Kasumi-1 (cell line): ENCODE data around the gene CIDEA.
A peak's percentile ranks its signal among the peaks of the same experiment; 100 is the strongest.
"Not testable (repeated sequence)": the region's sequence is repeated elsewhere in the genome, so short reads cannot be mapped to it uniquely, and the experiment has no call there.

Source experiments
- DNase-seq, 2 experiments: peaks; one replicate each; lab custom pipeline; 2025; lab: John Stamatoyannopoulos, UW

CIDEA gene

DNA sequence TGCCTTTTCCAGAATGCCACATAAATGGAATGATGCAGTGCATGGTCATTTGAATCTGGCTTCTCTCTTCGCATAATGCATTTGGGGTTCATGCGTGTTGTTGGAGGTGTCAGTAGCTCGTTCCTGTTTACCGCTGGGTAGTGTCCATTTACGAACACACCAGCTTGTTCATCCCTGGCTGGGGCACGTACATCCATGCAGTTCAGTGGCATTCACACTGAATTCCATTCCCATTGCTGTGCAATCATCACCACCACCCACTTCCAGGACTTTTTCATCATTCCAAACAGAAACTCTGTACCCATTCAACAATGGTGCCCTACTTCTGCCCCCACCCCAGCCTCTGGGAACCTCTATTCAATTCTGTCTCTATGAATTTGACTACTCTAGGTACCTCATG, 14.7 kb upstream of the CIDEA start:
- DNase-seq = no peak

GRCh38 chr18:12242658-12243260, 11.4 kb upstream of the CIDEA start:
- DNase-seq = no peak

- not testable (repeated sequence) for DNase-seq
Measured at GRCh38 chr18:12243272-12243671, 10.9 kb upstream of the CIDEA start.

DNA sequence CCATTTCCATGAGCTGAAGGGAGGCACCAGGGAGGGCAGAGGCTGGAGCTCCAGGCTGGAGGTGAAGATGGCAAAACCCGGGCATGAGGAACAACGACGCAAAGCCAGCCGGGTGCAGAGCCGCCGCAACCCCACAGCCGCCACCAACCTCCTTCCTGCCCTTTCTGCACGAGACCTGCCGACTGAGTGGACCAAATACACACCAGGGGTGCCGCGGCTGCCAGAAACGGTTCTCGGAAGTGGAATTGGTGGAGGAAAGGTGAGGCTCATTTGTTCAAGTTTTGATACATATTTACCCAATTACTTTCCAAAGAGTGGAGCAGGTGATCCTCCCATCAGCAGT, 8.4 kb upstream of the CIDEA start:
- DNase-seq = no peak

DNA sequence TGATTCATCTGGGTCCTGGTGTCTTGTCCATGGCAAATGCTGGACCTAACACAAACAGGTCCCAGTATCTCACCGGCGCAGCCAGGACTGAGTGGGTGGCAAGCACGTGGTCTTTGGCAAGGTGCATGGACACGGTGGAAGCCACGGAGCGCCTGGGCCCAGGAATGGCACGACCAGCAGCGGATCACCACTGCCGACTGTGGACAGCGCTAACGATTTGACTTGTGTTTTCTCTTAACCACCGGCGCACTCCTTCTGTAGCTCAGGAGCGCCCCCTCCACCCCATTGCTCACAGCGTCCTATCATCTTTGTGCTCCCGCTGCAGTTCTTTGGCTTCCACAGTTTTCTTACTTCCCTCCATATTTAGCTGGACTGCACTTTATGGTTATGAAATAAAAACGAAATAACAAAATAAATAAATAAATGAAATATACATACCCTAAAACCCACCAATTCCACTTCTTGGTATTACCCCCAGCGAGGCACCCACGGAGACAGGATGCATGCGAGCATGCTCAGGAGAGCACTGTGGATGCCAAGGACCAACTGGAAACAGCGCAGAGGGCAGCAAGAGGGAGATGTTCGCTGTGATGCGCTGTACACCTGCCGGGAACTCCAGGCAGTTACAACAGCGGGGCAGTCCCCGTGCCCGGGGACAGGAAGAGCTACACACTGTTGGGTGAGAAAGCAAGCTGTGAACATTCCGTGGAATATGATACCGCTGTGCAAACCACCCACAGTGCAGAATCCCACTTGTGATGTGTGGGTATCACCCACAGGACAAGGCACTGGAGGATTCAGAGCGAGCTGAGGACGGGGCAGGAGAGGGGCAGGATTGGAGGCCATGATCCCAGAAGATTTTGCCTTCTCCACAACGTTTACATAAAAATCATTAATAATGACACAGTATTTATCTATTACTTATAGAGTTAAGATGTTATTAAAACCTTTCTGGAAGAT, 7.0 kb upstream of the CIDEA start:
- no peak for DNase-seq

DNA sequence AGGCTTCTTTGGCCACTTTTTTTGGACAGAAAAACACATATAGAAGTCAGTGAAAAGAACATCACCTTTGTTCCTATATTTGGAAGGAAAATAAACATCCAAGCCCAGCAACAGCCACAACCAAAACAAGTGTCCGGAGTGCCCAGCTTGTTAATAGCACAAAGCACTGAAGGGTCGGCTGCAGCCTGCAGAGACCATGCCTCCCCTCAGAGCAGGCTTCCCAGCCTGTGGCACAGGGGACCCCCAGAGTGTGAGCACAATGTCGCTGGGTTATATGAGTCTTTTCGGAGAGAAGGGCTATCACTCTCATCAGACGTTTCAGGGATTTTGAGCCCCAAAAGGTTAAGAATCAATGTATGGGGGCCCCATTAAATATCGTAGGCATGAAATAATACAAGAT, 6.2 kb upstream of the CIDEA start:
- no peak for DNase-seq

GRCh38 chr18:12248926-12249720, 5.0 kb upstream of the CIDEA start:
- no peak for DNase-seq

DNA sequence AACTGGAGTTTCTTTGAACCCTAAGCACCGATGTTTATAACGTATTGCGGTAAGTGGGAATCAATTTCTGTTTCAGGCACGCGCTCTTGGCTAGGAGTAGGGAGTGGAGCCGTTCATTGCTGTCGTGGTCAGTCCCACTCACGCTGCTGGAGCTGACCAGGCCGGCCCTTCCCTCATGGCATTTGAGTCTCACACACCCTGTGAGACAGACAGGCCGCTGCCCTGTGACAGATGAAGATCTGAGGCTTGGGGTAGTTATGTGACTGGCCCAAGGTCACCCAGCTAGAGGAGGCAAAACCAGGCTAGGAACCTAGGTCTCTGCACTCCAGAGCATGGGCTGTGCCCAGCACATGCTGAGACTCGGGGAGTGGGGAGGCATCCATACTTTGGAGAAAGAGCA, 2.9 kb upstream of the CIDEA start:
- DNase-seq = no peak

- no peak for DNase-seq
Measured at GRCh38 chr18:12252061-12252460, 2.1 kb upstream of the CIDEA start.

- no peak for DNase-seq
Measured at GRCh38 chr18:12253027-12253426, 1.1 kb upstream of the CIDEA start.

DNA sequence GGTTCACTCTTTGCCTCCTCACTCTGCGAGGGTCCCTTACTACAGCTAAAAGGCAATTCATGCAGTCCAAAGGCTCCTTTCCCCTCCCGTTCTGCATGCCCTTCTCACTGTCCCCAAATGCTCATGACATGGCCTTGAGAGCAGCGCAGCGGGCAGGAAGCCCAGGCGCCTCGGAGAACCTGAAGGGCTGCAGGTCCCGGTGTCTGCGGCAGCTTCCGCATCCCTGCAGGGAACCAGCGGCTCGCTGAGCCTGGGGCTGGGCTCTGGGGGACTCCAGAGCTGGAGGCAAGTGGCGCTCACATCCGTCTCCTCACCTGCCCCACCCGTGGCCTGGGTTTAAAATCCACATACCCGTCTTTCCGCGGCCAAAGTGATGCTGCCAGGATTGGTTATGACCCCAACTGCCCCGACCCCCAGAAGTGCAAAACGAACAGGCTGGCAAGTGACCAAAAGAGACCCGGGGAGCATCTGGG, 462 bp upstream of the CIDEA start:
- DNase-seq = peak in 1 of 2 experiments; percentile 15

GRCh38 chr18:12254820-12255511, 805 bp downstream of the CIDEA start:
- DNase-seq = no peak

GRCh38 chr18:12255626-12256026, 1.5 kb downstream of the CIDEA start:
- DNase-seq = no peak

GRCh38 chr18:12256951-12257350, 2.8 kb downstream of the CIDEA start:
- no peak for DNase-seq

GRCh38 chr18:12257996-12258718, 4.0 kb downstream of the CIDEA start:
- DNase-seq = no peak

DNA sequence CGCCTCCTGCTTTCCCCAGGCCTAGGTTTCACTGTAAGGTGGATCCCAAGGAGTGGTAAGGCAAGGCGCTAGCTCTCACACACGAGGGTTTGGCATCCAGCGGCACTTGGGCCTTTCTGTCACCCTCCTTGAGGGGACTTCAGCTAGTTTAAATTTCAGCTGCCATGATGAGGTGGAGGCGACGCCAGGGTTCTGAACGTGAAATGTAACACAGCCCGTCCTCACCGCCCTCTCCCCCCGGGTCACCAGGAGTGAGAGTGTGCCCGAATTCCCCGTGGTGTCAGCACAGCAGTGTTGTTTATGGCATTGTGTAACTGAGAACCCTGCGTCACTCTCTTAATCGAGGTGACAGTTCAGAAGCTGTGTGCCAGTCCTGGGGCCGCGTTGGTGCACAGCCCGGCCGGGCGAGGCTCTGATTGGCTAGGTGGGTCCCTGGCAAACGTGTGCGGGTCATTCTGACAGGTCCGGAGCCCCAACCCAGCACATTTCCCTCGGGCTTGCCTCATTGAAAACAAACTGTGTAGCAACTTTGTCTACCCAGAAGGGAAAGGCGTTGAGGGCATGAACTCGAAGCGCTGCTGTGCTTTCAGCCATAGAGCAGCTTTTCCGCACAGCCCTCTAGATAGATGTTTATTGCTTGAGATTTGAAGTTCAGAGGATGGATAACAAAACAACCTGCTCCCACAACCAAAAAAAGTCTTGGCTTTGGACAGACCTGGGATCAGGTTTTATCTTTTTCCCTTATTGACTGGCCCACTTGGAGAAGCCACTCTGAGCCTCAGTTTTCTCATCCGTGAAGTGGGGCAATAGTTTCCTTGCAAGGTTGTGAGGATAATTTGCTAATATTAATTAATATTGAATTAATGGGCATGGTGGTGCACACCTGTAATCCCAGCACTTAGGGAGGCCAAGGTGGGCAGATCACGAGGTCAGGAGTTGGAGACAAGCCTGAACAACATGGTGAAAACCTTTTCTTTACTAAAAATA, 4.9 kb downstream of the CIDEA start:
- no peak for DNase-seq

- DNase-seq = no peak
Measured at GRCh38 chr18:12262748-12263147, 8.6 kb downstream of the CIDEA start.

DNA sequence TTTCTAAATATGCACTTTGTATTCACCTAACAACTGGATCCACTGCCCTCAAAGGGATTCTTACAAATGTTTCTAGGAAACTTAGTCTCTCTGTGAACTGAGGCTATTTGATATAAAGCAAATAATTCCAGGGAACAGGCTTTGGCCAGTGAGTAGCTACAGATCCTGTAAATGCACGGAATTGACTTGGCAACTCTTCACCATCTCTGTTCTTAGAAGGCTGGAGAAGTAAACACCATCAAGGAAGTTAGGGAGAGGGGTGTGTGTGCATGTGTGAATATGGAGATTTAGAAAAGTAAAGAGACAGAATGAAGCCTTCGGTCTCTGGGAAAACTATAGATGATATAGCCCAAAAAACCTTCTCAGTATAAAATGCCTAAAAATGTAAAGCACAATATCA, 10.7 kb downstream of the CIDEA start:
- DNase-seq = no peak

DNA sequence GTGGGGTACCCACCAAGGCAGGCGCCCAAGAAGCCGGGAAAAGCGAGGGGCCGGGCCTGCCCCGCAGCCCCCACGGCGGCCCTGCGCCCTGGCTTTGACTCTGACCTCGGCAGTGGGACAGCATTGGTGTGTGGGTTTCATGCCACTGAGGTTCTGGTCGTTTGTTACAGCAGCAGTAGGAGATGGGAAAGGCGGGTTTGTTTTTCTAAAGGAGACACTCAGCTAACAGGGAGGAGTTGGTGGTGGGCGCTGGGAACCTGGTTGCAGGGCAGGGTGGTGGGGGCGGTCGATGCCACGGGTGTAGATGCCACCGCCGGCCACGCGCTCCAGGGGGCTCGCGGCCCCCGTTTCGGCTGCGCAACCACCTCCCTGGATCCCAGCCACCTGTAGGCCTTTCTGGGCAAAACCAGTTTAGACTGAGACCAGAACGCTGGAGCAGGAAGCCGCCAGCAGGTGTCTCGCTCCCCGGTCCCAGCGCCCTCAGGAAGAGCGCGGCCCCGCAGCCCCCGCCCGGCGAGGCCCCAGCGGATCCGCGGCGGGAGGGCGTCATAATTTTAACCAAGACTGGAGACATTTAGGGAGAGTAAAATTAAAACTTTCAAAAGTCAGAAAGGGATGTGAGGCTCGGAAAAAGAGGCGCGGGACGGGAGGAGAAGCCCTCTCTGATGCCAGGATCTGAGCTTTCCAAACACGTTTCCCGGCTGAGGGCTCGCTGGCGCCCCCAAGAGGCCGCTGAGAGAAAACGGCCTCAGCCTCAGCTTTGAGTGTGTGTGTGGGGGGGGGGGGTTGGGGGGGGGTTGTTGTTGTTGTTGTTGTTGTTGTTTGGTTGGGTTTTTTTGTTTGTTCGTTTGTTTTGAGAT, 17.4 kb downstream of the CIDEA start:
- peak; percentile 84 to 87 for DNase-seq
